Panc1 (cell line): ENCODE results near the gene BCAS3.

Experiments
- CTCF ChIP-seq: fragments of 450-650 bp; IDR thresholded peaks from 2 replicates; pipeline ENCODE4 v1.5.1; 2017; ENCODE audit warnings: mild to moderate bottlenecking
- POLR2AphosphoS5 ChIP-seq: IDR thresholded peaks from 2 replicates; pipeline ENCODE4 v1.6.1; 2012; ENCODE audit warnings: mild to moderate bottlenecking, low read depth, low read length, moderate library complexity
- REST ChIP-seq, 2 experiments: IDR thresholded peaks; 2 replicates each; pipeline ENCODE4 v1.6.1; 2011 to 2012; ENCODE audit warnings: low read depth in 2 of 2, control low read depth in 1 of 2, low read length in 1 of 2, mild to moderate bottlenecking in 1 of 2, moderate library complexity in 1 of 2; ENCODE audit not compliant: insufficient read depth in 1 of 2
- SIN3A ChIP-seq: IDR thresholded peaks from 2 replicates; pipeline ENCODE4 v1.6.1; 2012; ENCODE audit warnings: low read depth, mild to moderate bottlenecking, low read length, moderate library complexity, borderline replicate concordance; ENCODE audit not compliant: insufficient read depth
- TCF7L2 ChIP-seq: IDR thresholded peaks from 2 replicates; pipeline ENCODE4 v1.6.1; 2011; ENCODE audit warnings: mild to moderate bottlenecking, low read depth, low read length, inconsistent platforms

DNA sequence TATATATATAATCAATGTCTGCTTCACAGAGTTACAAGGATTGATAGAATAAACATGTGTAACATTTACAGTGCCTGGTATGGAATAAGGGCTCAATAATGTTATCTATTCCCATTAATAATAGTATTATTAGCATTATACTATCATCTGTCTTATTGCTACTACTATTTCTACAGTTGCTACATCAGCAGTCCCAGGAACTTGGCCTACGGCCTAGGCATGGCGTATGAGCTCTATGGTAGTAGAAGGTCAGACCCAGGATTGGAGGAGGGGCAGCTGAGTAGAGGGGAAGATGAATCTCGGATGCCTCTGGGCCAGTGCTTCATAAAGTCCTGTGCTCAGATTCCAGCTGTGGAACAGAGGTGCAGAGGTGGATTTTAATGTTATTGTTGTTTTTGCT lies 575.7 kb downstream of the BCAS3 start:
- no peak for TF ChIP-seq CTCF
- TF ChIP-seq POLR2AphosphoS5: no peak
- TF ChIP-seq SIN3A: no peak
- TF ChIP-seq REST (IDR thresholded peaks at IDR 0.05; ENCODE audit: insufficient read depth in 1 of 2, low read depth in 2 of 2, low read length in 1 of 2): no peak
- TF ChIP-seq TCF7L2: no peak
